Ramos (cell line): ENCODE data around the gene C19orf47.
"Not testable (repeated sequence)": the region's sequence is repeated elsewhere in the genome, so short reads cannot be mapped to it uniquely, and the experiment has no call there.

Source experiments
- in situ Hi-C: fragments of 300-500 bp; cut with MboI; formaldehyde crosslinking; loops from one replicate; pipeline ENCODE4 v1.14.3; 2022; ENCODE audit warnings: low sequenced_read_pairs; ENCODE audit not compliant: unreplicated experiment

C19orf47 gene

GRCh38 chr19:40377876-40378385 is 29.7 kb upstream of the C19orf47 start:
- in situ Hi-C loops: no loop called here

- in situ Hi-C loops: no loop called here
These were observed 28.2 kb upstream of the C19orf47 start for GRCh38 chr19:40376286-40376862.

GRCh38 chr19:40374084-40374483 is 25.9 kb upstream of the C19orf47 start:
- in situ Hi-C loops: no loop called here

- in situ Hi-C loops: no loop called here
These were observed 23.6 kb upstream of the C19orf47 start for GRCh38 chr19:40371802-40372122.

GRCh38 chr19:40370997-40371801 is 23.0 kb upstream of the C19orf47 start:
- in situ Hi-C loops: no loop called here

GRCh38 chr19:40370253-40370652 is 22.1 kb upstream of the C19orf47 start:
- in situ Hi-C loops: not testable (repeated sequence)

DNA sequence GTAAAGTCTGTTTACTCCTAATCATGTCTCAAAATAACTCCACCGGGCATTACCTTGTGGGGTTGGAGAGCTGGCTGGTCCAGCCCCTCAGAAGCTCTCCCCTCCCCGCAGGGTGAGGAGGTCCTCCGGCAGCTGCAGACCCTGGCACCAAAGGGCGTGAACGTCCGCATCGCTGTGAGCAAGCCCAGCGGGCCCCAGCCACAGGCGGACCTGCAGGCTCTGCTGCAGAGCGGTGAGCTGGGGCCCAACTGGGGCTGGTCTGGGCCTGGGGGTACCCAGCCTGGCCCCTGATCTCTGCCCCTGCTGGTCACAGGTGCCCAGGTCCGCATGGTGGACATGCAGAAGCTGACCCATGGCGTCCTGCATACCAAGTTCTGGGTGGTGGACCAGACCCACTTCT is 21.6 kb upstream of the C19orf47 start:
- in situ Hi-C loops: no loop called here

DNA sequence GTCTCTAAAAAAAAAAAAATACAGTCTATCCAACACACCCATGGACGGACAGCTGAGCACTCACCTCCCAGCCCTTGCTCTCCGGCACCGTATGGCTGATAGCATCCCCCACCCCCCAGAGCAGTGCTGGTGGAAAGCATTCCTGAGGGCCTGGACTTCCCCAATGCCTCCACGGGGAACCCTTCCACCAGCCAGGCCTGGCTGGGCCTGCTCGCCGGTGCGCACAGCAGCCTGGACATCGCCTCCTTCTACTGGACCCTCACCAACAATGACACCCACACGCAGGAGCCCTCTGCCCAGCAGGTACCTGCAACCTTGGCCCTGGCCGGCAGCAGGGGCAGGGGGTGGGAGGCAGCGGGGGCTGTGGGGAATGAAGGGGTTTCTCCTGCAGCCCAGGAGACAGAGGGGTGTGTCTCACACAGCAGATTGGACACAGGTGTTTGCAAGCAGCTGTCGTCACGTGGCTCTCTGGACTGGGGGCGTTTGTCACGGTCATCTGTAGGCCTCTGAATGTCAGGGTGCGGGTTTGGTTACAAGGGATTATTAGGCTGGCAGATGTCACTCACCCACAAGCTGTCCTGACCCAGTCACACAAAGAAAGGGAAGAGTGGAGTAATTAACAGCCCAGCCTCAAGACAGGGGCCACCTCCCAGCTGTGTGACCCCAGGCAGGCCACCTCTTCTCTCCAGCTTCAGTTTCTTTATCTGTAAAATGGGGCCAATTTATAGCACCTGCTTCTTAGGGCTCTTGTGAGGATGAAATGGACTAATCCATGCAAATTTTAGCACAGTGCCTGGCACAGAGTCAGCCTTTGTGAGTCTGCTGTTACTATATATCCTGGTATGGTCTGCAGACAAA is 19.6 kb upstream of the C19orf47 start:
- in situ Hi-C loops: no loop called here

GRCh38 chr19:40366697-40367561 is 18.7 kb upstream of the C19orf47 start:
- in situ Hi-C loops: no loop called here

- in situ Hi-C loops: no loop called here
These were observed 17.6 kb upstream of the C19orf47 start for GRCh38 chr19:40365613-40366401.

GRCh38 chr19:40365010-40365409 is 16.8 kb upstream of the C19orf47 start:
- in situ Hi-C loops: no loop called here

- in situ Hi-C loops: no loop called here
These were observed 14.9 kb upstream of the C19orf47 start for GRCh38 chr19:40363069-40363468.

DNA sequence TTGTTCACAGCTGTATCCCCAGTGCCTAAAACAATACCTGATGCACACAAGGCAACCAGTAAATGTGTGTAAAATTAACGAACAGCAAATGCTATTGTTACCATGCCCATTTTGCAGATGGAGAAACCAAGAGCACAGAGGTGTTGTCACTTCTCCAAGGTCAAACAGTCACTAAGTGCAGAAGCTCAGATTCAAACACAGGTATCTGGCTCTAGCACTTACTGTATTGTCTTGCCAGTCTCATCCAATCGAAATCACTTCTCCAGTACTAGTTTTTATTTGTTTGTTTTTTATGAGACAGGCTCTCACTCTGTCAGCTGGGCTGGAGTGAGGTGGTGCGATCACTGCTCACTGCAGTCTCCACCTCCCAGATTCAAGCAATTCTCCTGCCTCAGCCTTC is 14.0 kb upstream of the C19orf47 start:
- in situ Hi-C loops: no loop called here

DNA sequence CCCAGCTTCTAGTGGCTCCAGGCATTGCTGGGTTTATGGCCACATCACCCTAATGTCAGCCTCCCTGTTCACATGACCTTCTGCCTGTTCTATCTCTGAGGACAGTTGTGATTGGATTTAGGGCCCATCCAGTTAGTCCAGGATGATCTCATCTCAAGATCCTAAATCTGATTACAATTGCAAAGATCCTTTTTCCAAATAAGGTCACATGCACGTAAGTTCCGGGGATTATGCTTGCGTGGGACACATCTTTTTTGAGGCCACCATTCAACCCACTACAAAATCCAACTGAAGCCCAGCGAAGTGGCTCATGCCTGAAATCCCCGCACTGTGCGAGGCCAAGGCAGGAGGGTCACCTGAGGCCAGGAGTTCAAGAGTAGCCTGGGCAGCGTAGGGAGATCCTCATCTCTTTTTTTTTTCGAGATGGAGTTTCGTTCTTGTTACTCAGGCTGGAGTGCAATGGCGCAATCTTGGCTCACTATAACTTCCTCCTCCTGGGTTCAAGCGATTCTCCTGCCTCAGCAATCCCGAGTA is 12.6 kb upstream of the C19orf47 start:
- in situ Hi-C loops: no loop called here

DNA sequence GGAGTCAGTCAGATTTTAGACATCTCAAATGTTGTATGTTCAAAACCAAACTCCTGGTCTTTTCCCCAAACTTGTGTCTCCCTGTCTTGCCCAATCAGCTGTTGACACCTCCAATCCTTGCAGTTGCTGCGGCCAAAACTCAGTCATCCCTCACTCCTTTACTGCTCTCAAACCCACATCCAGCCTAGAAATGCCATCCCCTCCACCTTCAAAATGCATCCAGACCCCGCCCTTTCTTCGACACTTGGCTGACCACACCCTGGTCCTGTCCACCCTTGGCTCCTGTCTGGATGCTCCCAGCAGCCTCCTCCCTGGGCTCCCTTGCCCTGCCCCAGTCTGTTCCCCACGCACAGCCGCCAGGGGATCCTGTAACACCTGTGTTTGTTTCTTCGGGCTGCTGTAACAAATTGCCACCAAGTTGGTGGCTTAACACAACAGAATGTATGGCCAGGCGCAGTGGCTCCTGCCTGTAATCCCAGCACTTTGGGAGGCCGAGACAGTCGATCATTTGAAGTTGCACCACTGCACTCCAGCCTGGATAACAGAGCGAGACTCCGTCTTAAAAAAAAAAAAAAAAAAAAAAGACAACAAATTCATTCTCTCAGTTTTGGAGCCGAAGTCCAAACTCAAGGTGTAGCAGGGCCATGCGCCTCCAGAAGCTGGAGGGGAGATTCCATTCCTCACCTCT is 12.0 kb upstream of the C19orf47 start:
- in situ Hi-C loops: no loop called here

DNA sequence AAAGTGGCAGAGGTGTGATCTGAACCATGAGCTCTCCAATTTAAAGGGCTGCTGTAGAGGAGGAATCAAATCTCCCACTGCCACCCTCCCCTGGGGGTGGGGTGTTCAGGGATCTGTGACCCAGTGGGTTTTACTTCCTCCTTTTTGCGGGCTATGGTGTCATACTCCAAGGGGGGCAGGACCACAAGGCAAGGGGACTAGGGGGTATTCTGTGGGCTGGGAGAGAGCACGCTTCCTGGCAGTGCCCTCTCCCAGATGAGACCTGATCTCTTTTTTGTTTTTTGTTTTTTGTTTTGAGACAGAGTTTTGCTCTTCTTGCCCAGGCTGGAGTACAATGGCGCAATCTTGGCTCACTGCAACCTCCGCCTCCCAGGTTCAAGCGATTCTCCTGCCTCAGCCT is 10.6 kb upstream of the C19orf47 start:
- in situ Hi-C loops: no loop called here

- in situ Hi-C loops: no loop called here
These were observed 9.4 kb upstream of the C19orf47 start for GRCh38 chr19:40357640-40358039.
